Endothelial cell of umbilical vein (primary cell): Measurements from ENCODE around the gene KYNU.

Experiments used
- CTCF ChIP-seq, 2 donors: IDR thresholded peaks; 1 replicate in 1 of 2; 2 replicates in 1 of 2; pipeline ENCODE4 v1.5.1; 2011; ENCODE audit warnings: low read length in 2 of 2, mild to moderate bottlenecking in 2 of 2, moderate library complexity in 2 of 2, control low read depth in 1 of 2, inconsistent platforms in 1 of 2, low read depth in 1 of 2; ENCODE audit not compliant: insufficient read depth in 1 of 2; ENCODE audit errors: extremely low read depth in 1 of 2
- EZH2 ChIP-seq: IDR thresholded peaks from 2 replicates; pipeline ENCODE4 v1.6.1; 2012; ENCODE audit warnings: borderline replicate concordance, low read depth, mild to moderate bottlenecking, moderate library complexity, low read length, inconsistent platforms; ENCODE audit not compliant: severe bottlenecking
- FOS ChIP-seq: IDR thresholded peaks from 2 replicates; pipeline ENCODE4 v1.6.1; 2011; ENCODE audit warnings: mild to moderate bottlenecking, low read length, moderate library complexity, borderline replicate concordance; ENCODE audit not compliant: insufficient read depth
- GATA2 ChIP-seq: IDR thresholded peaks from 2 replicates; pipeline ENCODE4 v1.7.0; 2011; ENCODE audit warnings: low read depth, mild to moderate bottlenecking, moderate library complexity, mixed read lengths, low read length; ENCODE audit not compliant: insufficient read length, insufficient read depth
- MAX ChIP-seq: IDR thresholded peaks from 2 replicates; pipeline ENCODE4 v1.6.1; 2011; ENCODE audit not compliant: insufficient read depth, insufficient read length
- POLR2A ChIP-seq: IDR thresholded peaks from 2 replicates; pipeline ENCODE4 v1.6.1; 2012; ENCODE audit warnings: low read depth, mild to moderate bottlenecking, control low read depth, low read length
- POLR2AphosphoS5 ChIP-seq: IDR thresholded peaks from 2 replicates; pipeline ENCODE4 v1.6.1; 2012; ENCODE audit warnings: low read depth, mild to moderate bottlenecking, control low read depth, low read length, moderate library complexity; ENCODE audit not compliant: insufficient read depth

- no peak for TF ChIP-seq POLR2AphosphoS5
- TF ChIP-seq CTCF (IDR thresholded peaks at IDR 0.05; ENCODE audit: extremely low read depth in 1 of 2, insufficient read depth in 1 of 2, low read depth in 1 of 2, low read length in 2 of 2), result no peak
- no peak for TF ChIP-seq EZH2
- TF ChIP-seq MAX, result no peak
- TF ChIP-seq POLR2A, result no peak
- no peak for TF ChIP-seq FOS
- TF ChIP-seq GATA2, result no peak
Observed at GRCh38 chr2:142866426-142866825, 11.0 kb upstream of the KYNU start.
